Non-pigmented ciliary epithelial cell (primary cell): Measurements from ENCODE around the gene ATP10A.

ENCODE experiments used
- DNase-seq: peaks from one replicate; pipeline ENCODE4 v3.0.0-alpha.2; 2010; ENCODE audit warnings: low read depth

The ATP10A gene

GRCh38 chr15:25738171-25738965 is 124.8 kb downstream of the ATP10A start:
- DNase-seq = no peak

- DNase-seq = no peak
These were observed 125.9 kb downstream of the ATP10A start for GRCh38 chr15:25737218-25737643.

- DNase-seq = no peak
These were observed 126.7 kb downstream of the ATP10A start for GRCh38 chr15:25736461-25736860.

- no peak for DNase-seq
These were observed 127.4 kb downstream of the ATP10A start for GRCh38 chr15:25735550-25736384.

DNA sequence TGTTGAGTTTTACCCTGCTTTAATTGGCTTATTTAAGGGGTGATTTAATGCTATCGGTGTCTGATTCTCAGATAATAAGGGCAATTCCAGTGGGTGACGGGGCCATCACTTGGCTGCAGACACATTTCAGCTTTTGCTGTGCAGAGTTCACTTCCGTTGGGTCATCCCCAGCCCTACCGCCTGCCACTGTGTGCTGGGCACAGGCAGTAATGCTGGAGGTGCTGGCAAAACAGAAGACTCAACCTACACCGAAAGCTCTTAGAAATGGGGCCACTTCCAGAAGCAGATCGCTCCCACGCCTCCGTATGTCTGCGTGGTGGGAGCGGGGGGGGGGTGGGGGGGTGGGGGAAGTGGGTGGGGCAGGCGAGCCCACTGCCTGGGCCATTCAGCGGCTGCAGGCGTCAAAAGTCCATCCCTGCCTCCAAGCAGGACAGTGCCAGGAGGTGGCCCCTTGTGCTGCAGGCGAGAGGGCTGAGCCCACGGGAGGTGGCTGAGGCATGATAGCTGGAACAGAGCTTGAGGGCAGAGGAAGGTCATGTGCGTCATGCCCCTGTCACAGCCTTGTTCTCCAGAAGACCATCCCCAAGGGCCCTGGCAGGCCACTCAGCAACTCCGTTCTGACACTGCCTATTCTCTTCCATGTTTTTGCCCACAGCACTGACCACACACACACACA is 128.3 kb downstream of the ATP10A start:
- no peak for DNase-seq

- DNase-seq = no peak
These were observed 129.1 kb downstream of the ATP10A start for GRCh38 chr15:25733856-25734679.

DNA sequence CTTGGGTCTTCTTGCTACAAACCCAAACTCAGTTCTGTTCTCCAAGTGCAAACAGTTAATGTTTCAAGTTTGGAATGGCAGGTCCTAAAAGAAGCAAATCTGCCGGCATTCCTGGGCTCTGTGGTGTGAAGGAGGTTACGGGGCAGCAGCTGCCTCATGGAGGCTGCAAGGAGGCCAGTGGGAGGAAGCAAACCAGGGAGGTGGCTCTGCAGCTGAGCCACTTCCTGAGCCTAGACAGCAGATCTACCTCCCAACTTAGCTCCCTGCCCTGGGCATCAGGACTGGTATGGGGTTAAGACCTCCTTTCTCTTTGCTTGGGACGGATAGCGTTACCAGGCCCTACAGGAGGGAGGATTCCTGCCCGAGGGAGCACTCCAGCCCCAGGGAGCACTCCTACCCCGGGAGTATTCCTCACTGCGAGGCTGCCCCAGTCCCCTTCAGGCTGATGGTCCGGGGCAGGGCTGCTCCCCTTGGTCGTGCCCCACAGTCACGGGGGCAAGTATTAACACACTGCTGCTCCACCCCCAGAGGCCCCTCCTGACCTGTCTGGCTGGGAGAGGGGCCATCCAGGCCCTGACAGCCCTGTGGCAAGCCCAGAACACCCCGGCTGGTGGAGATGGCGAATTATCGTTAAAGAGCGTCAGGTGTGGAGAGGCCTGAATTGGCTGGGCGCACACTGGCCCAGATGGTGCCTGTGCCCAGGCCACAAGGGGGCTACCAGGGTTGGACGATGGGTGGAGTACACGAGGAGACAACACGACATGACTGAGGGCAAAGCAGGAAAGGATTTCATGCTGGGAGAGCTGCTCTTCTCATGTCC is 129.9 kb downstream of the ATP10A start:
- no peak for DNase-seq

DNA sequence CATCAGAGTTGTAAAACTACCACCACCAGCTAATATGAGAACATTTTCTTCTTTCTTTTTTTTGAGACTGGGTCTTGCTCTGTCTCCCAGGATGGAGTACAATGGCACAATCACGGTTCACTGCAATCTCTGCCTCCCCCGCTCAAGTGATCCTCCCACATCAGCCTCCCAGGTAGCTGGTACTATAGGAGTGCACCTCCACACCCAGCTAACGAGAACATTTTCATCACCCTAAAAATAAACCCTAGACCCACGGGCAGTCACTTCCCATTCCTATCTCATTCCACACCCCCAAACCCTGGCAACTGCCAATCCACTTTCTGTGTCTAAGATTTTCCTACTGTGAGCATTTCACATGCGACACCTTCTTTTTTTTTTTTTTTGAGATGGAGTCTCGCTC is 130.9 kb downstream of the ATP10A start:
- no peak for DNase-seq

- DNase-seq = no peak
These were observed 131.7 kb downstream of the ATP10A start for GRCh38 chr15:25731411-25731810.

GRCh38 chr15:25730918-25731317 is 132.2 kb downstream of the ATP10A start:
- no peak for DNase-seq

GRCh38 chr15:25728816-25729215 is 134.3 kb downstream of the ATP10A start:
- DNase-seq = no peak

DNA sequence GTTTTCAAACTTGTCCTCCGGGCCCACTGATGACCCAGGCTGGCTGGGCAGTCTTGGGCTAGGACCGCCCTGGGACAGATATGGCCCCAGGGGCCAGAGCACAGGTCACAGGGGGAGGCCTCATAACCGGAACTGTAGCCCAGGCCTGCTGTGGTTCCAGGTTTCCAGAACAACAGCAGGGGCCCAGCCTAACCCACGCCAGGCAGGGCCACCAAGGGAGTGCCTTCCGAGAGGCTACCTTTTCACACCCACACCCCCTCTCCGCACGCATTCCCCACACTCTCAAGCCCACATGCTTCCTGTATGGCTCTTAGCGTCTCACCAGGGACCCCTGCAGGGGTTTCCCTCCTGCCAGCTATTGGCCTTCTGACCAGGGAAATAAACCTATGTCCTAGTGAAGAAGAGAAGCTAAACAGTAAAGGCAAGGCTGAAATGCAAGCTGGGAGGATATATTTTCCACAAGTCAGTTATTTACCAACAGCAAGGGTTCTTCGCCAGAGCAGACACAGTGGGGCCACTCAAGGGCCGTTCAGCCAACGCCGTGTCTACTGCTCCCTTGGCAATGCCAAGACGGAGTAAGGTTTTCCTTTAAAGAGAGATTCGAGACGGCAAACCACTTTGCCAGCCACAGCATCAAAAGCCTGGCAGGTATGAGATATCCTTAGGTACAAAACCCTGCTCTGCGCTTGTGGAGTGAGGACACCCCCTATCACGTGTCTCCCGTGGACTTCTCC is 135.1 kb downstream of the ATP10A start:
- DNase-seq = no peak

DNA sequence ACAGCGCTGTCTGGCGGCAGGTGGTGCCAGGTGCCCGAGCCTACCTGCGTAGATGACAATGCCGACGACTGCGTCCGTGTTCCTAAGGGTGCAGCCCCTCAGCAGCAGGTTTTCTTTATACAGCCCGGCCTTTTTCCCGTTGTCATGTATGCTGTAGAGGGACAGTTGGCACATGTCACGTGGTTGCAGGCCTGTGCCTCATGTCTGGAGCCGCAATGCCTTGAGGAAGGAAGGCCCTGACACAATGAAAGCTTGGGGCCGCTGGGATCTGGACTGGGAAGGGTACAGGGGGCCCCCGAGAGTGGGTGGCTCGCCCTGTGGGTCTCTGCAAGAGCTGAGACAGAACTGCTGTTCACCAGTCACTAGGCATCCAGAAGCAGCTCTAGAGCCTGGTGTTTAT is 136.0 kb downstream of the ATP10A start:
- DNase-seq = no peak

GRCh38 chr15:25725758-25726157 is 137.4 kb downstream of the ATP10A start:
- no peak for DNase-seq

DNA sequence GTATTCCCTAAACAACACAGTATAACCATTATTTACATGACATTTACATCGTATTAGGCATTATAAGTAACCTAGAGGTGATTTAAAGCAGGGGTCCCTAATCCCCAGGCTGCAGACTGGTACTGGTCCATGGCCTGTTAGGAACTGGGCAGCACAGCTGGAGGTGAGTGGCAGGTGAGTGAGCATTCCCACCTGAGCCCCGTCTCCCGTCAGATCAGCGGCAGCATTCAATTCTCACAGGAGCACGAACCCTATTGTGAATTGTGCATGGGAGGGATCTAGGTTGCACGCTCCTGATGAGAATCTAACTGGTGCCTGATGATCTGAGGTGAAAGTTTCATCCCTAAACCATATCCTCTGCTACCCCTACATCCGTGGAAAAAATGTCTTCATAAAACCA is 138.2 kb downstream of the ATP10A start:
- no peak for DNase-seq

DNA sequence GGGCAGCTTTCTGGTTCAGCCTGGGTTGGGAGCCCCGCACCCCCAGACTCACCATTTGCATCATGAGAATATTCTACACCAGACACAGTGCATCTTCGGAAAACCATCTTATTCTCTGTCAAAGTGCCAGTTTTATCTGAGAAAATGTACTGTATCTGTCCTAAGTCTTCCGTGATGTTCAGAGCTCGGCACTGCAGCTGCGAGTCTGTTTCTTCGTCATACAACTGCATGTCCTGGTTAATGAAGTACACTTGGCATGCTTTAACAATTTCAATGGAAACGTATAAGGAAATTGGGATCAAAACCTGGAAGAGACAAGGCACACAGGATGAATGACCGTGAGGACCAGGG is 141.5 kb downstream of the ATP10A start:
- no peak for DNase-seq

GRCh38 chr15:25719101-25719985 is 143.8 kb downstream of the ATP10A start:
- DNase-seq = no peak

DNA sequence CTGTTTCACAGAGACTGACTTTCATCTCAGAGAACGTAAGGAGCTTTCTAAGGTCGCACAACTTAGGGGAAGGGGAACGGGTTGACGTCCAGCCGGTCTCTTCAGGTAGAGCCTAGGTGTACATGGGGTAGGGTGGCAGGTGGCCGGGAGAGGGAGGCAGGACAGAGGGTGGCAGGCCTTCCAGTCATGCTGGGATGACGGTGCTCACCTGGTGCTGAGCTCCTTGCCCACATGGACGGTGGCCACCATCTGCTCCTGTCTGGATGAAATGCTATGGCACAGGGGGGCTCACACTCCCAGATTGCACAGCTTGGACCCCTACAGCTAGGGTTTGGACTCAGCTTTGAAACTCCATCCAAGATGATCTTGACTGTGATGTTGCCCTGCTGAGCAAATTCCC is 144.5 kb downstream of the ATP10A start:
- DNase-seq = no peak

DNA sequence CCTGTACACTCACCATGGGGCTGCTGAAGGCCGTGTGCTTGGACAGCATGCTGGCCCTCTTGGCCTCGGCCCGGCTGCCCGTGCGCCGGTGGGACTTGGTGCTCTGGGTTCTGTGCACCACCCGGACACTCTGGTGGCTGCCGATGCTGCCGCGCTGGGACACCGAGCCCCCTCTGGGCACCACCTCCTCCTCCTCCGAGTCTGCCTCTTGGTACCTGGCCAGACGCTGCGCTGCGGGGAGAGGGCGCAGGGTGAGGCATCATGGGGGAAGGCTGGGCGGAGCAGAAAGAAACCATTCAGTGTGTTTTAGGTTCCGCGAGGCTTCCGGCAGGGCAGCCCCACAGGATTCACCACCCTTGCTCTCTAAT is 145.0 kb downstream of the ATP10A start:
- no peak for DNase-seq
